GM18861 (cell line): ENCODE results near the gene RPLP2.

Experiments
- ATAC-seq: cut with Tn5 transposase; IDR thresholded peaks from one replicate; pipeline ENCODE4 v1.9.1; 2021; ENCODE audit not compliant: unreplicated experiment

The RPLP2 gene

DNA sequence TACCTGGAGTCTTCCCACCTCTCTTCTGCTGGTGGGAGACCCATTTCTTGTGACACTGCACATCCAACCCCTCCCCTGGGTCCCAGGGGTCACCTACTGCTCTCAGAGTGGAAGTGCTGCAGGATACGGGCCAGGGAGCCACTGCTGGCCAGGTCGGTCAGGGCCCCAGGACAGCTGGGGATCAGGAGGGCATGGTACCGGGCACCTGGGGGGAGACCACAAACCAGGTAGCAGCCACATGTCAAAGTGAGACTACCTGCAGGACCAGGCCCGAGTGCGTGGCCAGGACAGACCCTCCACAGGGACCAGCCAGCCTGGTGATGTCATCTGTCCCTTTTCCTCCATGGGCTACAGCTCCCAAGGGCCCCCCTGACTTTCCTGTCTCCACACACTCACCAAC lies 36.3 kb upstream of the RPLP2 start:
- ATAC-seq, result no peak

DNA sequence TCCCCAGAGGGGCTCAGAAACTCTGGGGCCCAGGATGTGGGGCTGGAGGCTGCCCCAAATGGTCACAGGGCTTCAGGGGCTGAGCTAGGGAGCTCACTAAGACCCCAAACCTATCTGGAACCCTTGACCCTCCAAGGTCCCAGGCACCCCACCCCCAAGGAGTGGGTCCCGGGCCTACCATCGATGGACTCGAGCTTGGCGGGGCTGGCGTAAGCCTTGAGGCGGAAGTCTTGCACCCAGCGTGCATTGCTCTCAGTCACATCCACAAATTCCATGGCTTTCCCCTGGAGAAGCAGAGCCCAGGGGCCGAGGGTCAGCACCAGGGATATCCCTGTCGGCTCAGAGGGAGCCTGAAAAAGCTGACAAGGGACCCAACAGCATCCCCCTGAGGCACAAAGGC lies 35.9 kb upstream of the RPLP2 start:
- ATAC-seq, result no peak

- no peak for ATAC-seq
Observed at GRCh38 chr11:774873-775592, 34.7 kb upstream of the RPLP2 start.

DNA sequence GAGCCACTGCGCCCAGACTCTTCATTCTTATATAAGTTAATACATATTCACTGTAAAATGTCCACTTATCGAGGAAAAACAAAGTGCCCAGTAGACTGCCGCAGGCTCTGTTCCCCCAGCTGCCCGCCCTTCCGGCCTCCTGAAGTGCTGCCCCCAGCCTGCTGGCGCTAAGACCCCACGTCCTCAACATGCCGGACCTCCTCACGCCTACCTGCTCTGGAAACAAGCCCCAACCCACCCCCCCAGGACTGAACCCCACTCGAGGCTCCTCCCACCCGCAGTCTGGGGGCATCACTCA lies 33.6 kb upstream of the RPLP2 start:
- no peak for ATAC-seq

DNA sequence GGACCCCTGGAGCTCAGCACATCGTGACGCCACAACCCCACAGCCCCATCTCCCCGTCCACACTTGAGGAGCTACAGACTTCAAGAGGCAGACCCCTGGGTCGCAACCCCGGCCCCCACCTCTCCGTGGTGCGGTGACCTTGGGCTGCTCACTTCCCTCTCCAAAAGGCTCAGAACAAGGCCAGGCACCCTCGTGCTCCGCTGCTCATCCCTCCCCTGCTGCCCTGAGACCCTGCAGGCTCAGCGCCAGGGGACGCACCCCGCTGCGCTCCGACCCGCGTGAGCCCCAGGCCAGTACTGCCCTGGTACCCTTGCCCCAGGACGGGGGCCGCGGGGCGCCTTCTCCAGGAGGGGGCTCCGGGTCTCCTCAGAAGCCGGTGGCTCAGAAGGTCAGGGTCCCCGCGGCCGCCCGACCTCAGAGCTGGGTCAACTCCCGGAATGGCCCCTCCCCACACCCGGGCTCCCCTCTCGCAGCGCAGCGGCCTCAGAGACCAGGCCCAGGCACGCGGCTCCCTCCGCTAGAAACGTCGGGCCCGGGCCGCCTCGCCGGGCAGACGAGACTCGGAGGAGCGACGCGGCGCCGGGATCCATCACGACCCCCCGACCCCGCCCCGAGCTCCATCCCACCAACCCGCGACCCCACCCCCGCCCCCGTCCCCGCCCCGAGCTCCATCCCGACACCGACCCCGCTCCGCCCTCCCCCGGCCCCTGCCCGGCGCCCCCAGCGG lies 33.0 kb upstream of the RPLP2 start:
- ATAC-seq, result no peak

DNA sequence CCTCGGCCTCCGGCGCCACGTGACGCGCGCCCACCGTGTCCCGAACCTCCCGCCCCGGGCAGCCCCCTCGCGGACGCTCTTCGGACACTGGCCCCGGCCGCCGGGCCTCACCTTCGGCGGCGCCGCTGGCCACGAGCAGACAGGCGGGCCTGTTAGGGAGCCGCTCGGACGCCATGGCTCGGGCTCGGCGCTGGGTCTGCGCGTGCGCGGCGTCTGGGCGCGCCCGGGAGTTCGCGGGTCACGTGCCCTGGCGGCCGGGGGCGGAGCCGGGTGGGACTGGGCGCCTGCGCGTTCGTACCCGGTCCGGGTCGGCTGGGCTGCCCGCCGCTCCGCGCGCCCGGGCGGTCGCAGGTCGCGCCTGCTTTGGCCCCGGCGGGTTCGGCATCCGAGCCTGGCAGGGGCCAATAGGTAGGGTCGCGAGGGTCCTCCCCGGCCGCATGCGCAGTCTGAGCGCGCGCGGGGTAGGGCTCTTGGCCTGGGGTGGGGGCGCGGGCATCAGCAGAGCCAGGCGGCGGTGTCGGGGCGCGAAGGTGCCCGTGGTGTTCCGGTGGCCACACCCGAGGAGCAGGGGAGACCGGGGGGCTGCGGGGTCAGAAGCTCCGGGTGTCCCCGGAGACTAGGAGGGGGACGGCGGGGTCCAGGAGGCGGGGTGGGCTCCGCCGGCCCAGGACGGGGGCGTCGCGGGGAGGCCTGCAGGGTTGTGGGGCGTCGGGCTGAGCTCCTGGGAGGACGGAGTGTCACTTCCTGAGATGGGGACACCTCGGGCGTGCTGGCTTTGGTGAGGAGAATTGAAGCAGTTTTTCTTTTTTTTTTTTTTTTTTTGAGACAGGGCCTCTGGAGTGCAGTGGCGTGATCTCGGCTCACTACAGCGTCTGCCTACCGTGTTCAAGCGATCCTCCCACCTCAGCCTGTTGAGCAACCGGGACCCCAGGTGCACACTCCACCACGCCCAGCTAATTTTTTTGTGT lies 32.2 kb upstream of the RPLP2 start, which contains the start of gene GATD1:
GATD1 (minus strand) TSS at position 200 of the 968 bp plus-strand sequence; CDS start at position 175, 25 bp downstream.
- ATAC-seq, result peak; percentile 64

- ATAC-seq, result no peak
Observed at GRCh38 chr11:778976-779954, 30.5 kb upstream of the RPLP2 start.

GRCh38 chr11:779955-780532 lies 29.7 kb upstream of the RPLP2 start:
- ATAC-seq, result no peak

DNA sequence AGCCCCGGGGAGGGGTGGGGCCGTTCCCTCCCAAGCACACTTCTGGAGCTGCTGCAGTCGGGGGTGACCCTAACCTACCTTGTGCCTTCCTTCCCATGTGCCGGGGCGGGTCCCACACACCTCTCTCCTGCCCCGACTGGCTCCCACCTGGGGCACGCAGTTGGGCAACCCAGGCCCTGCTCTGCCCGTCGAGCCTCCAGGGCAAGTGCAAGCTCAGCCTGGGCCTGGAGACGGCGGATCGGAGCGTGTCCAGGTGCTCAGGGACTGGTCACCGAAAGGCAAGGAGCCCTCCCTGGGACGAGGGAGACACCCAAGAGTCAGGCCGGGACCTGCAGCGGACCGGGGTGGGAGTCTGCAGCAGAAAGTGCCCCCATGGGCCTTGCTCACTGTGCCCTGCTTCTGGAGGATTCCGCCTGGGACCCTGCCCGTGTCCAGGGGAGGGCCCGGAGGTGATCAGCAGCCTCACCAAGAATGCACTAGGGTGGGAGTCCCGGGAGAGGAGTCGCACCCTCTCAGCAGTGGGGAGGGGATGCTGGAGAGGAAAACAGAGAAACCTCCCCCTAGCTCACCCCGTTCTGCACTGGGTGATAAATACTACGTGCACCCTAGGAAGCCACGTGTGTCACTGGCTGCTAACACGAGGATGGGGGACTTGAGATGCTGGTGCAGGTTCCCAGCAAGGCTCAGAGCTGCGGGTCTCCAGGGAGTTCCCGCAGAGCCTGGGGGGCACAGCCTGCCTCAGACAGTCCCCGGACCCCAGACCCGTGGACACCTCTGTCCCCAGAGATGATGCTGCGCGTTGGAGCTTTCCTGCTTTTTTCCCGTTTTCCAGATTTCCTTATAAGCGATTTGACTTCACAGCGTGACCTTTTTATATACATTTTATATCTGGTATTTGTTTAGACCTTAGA lies 27.2 kb upstream of the RPLP2 start:
- ATAC-seq, result no peak

DNA sequence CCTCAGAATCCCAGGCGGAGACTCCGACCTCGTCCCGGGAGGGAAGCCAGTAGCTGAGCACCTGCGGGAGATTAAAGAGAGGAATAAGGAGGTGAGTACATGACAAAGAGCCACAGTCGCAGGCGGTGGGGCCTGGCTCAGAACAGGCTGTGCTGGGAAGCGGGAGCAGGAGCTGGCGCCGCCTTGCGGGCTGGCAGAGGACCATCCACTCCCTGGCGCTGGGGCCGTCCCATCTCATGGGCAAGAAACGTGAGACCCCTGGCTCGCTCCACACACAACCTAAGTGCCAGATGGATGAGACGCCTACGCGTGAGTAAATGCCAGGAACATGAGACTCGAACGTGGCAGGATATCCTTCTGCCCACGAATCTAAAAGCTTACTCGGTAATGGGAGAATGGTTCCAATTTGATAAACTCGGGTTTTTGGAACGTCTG lies 26.2 kb upstream of the RPLP2 start:
- ATAC-seq, result no peak

DNA sequence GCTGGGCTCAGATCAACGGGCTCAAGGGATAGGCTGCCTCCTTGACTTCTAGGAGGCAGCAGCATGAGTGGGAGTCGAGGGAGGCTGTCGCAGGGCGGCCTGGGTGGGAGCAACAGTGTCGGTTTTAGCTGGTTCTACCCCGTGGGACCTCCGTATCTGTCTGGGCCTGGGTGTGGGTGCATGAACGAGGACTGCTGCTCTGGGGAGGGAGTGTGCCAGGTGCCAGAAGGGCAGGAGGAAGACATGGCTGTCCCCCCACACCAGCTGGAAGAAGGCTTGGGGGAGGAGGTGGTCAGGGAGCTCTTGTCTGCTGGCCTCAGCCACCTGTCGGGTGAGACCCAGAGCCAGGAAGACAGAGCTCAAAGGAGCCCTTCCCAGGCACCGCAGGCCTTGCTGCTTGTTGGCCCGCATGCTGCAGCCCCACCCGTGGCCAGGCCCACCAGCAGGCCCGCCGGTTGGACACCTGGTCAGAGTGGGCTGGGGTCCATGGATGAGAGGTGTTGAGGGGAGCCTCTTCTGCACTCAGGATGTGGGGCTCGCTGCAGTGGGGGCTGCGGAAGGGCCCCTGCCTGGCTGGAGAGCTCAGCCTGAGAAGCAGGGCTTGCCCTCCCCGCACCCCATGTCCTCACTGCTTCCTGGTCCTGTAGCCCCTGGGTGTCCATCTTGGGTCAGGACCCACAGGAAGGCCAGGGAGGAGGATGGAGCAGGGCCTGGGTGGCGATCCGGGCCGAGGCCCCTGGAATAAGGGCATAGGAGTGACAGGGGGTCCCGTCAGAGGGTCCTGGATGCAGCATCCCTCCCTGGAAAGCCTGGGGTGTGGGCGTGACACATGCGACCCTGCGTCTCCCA lies 23.3 kb upstream of the RPLP2 start:
- no peak for ATAC-seq

DNA sequence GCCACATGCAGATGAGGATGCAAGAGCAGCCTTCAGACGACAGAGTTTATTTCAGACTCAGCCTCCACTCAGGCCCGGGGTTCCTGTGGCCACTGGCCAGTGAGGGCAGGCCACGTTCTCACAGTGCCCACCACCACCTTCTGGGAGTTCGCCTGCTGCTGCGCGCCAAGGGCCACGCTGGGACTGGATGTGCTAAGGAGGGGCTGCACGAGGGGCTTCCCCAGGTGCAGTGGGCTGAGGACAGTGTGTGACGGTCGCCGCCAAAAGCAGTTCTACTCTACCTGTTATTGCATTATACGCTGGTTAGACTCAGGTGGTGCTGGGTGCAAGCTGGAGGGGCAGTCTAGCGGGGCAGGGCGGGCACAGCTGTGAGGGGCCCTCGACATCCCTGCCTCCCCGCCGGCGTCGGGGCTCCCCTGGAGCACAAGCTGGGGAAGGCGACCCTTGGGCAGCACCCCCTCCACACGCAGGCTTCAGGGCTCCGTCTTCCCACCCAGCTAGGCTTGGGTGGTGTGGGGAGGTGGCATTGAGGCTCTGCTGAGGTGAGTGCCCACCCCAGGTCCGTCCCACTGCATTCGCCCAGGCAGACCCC lies 22.6 kb upstream of the RPLP2 start:
- ATAC-seq, result no peak

- ATAC-seq, result no peak
Observed at GRCh38 chr11:788009-788640, 21.6 kb upstream of the RPLP2 start.

- ATAC-seq, result no peak
Observed at GRCh38 chr11:788953-789940, 20.5 kb upstream of the RPLP2 start.

DNA sequence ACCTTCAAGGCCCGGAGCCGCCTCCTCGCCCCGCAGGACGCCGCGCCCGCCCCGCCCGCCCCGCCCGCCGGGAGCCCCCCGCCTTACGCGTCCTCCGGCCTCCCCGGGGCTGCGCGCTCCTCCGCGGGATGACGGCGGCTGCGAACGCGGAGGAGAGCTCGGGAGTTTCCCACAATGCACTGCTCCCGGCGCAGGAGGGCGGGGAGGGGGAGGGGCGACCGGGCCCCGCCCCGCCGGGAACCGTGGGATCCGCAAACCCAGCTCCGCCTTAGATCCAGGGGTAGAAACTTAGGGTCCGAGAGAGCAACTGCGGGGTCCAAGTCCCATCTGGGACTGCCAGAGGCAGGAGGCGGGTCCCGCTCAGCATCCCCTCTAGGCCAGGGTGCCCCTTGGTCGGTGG lies 19.8 kb upstream of the RPLP2 start, which contains the start of gene CEND1:
CEND1 (minus strand) TSS at position 148 of the 400 bp plus-strand sequence. CDS start 1,514 bp downstream, outside the sequence.
- ATAC-seq, result no peak
